ENCODE measurements around the gene SOX5.
"Not testable (repeated sequence)": the region's sequence is repeated elsewhere in the genome, so short reads cannot be mapped to it uniquely, and the experiment has no call there.

Gene SOX5

GRCh38 chr12:23752245-23752644 is 197.2 kb downstream of the SOX5 start:
- DNase-seq, result no peak

GRCh38 chr12:23751641-23752040 is 197.8 kb downstream of the SOX5 start:
- no peak for DNase-seq

- no peak for DNase-seq
These were observed 198.5 kb downstream of the SOX5 start for GRCh38 chr12:23750923-23751322.

GRCh38 chr12:23744696-23745095 is 204.8 kb downstream of the SOX5 start:
- DNase-seq, result no peak

- no peak for DNase-seq
These were observed 206.9 kb downstream of the SOX5 start for GRCh38 chr12:23742574-23742973.

- DNase-seq, result no peak
These were observed 218.0 kb downstream of the SOX5 start for GRCh38 chr12:23731493-23731892.

- DNase-seq, result no peak
These were observed 218.4 kb downstream of the SOX5 start for GRCh38 chr12:23731035-23731434.

GRCh38 chr12:23729359-23729758 is 220.1 kb downstream of the SOX5 start:
- DNase-seq, result no peak

GRCh38 chr12:23726646-23727045 is 222.8 kb downstream of the SOX5 start:
- no peak for DNase-seq

GRCh38 chr12:23722655-23723054 is 226.8 kb downstream of the SOX5 start:
- DNase-seq, result no peak

- DNase-seq, result no peak
These were observed 228.2 kb downstream of the SOX5 start for GRCh38 chr12:23721268-23721667.

GRCh38 chr12:23719493-23719892 is 230.0 kb downstream of the SOX5 start:
- no peak for DNase-seq

- not testable (repeated sequence) for DNase-seq
These were observed 239.1 kb downstream of the SOX5 start for GRCh38 chr12:23710361-23710760.

GRCh38 chr12:23708185-23708837 is 241.2 kb downstream of the SOX5 start:
- no peak for DNase-seq

- DNase-seq, result no peak
These were observed 242.2 kb downstream of the SOX5 start for GRCh38 chr12:23707270-23707669.

- DNase-seq, result no peak
These were observed 244.2 kb downstream of the SOX5 start for GRCh38 chr12:23704992-23705943.

- DNase-seq, result no peak
These were observed 246.4 kb downstream of the SOX5 start for GRCh38 chr12:23703051-23703450.

- DNase-seq, result no peak
These were observed 250.4 kb downstream of the SOX5 start for GRCh38 chr12:23699031-23699430.

- DNase-seq, result no peak
These were observed 254.6 kb downstream of the SOX5 start for GRCh38 chr12:23694920-23695319.

- no peak for DNase-seq
These were observed 255.2 kb downstream of the SOX5 start for GRCh38 chr12:23694307-23694706.

GRCh38 chr12:23687947-23688346 is 261.5 kb downstream of the SOX5 start:
- no peak for DNase-seq

GRCh38 chr12:23686095-23686494 is 263.4 kb downstream of the SOX5 start:
- DNase-seq, result no peak

GRCh38 chr12:23684121-23684520 is 265.3 kb downstream of the SOX5 start:
- no peak for DNase-seq

GRCh38 chr12:23681237-23681636 is 268.2 kb downstream of the SOX5 start:
- no peak for DNase-seq
